ENCODE measurements around the gene DDX47. TPM values are rescaled to one million over a fixed set of nuclear protein-coding genes. Genes with fewer than 3 reads are reported as not detected.
A peak's percentile ranks its signal among the peaks of the same experiment; 100 is the strongest.

DDX47 gene
- total and polyA plus RNA-seq, 10 of the 15 experiments (the other 5 are each of a cell fraction or from before 2014, with no cell fraction given) = 84.8 to 266 (median 120) TPM

DNA sequence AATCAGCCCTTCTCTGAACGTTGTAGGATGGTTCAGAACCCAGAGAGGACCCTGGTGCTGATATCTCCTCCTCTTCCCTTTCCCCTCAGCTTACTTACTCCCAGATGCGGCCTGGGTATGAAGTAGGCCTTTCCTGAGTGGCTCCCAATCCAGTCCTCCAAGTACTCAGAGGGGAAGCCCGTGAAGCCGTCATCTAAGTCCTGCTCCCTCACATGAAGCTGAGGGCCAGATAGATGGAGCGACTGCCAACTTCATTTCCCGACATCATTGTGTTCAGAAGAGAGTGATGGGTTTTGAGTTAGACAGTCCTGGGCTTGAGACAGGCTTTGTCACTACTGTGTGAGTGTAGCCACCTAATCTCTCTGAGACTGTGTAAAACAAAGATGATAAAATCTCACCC is 25.0 kb upstream of the DDX47 start (continued):
- no peak for TF ChIP-seq MTA3 (IDR thresholded peaks at IDR 0.05; ENCODE audit: borderline replicate concordance, low read length)
- TF ChIP-seq, protein P1, sequence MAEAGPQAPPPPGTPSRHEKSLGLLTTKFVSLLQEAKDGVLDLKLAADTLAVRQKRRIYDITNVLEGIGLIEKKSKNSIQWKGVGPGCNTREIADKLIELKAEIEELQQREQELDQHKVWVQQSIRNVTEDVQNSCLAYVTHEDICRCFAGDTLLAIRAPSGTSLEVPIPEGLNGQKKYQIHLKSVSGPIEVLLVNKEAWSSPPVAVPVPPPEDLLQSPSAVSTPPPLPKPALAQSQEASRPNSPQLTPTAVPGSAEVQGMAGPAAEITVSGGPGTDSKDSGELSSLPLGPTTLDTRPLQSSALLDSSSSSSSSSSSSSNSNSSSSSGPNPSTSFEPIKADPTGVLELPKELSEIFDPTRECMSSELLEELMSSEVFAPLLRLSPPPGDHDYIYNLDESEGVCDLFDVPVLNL (IDR thresholded peaks at IDR 0.05; ENCODE audit: low read depth, low read length) = no peak

- RAD21 ChIA-PET (ENCODE audit: unreplicated experiment) = interaction anchor here (0.7 to 3.6 kb wide), 13 partner anchors 10 to 423 kb away, joined by 3 to 28 read pairs (median 7); partner anchors contain the start of gene DDX47
- H3K79me2 ChIP-seq (ENCODE audit: control insufficient read depth, insufficient read depth, low read length) = peaks cover 4% of the 10 kb centered on the region; the same call in 1 of the 2 replicates
- H3K27me3 ChIP-seq (replicated peaks in 1 of 2; ENCODE audit: control insufficient read depth in 2 of 2, insufficient read depth in 2 of 2, low read length in 1 of 2) = no peaks in the 10 kb centered on the region
- H3K9ac ChIP-seq (ENCODE audit: control insufficient read depth, insufficient read depth, low read length) = no peak overlapping the region
- in situ Hi-C loops (cut with MboI) = no loop called here
- peak; percentile 79 for ATAC-seq
- no TSS peak for BruUV-seq (replicated peaks)
- intact Hi-C loops (cut with micrococcal nuclease; ENCODE audit: unreplicated experiment) = loop anchor here (1.0 to 2.0 kb wide), 5 partner anchors 19 to 423 kb away; no protein-coding TSS in a partner anchor
- WGBS (ENCODE audit: insufficient coverage, insufficient replicate concordance, low lambda C conversion rate, missing lambda C conversion rate) = 12% methylated on average over 9 of the region's 9 CpGs
- CTCF ChIA-PET = interaction anchor here (0.7 to 5.5 kb wide), 29 partner anchors 10 to 424 kb away, joined by 3 to 136 read pairs (median 5); partner anchors contain the start of genes DDX47, GPRC5A and GPRC5D
- H3K36me3 ChIP-seq (ENCODE audit: control insufficient read depth in 2 of 2, insufficient read depth in 2 of 2, low read length in 1 of 2) = no peaks in the 10 kb centered on the region
- peak; percentile 92 for FAIRE-seq
- H4K20me1 ChIP-seq (ENCODE audit: control insufficient read depth, insufficient read depth) = no peaks in the 10 kb centered on the region
- H3K27ac ChIP-seq (ENCODE audit: control insufficient read depth, insufficient read depth) = no peak overlapping the region
- POLR2A ChIA-PET = interaction anchor here (0.5 to 1.5 kb wide), 3 partner anchors 15 to 25 kb away, joined by 3 read pairs; partner anchors contain the start of gene DDX47
- no peaks in the 10 kb centered on the region for H3K9me3 ChIP-seq (replicated peaks; ENCODE audit: control insufficient read depth, insufficient read depth, low read length)
- no peak for DNase-seq (ENCODE audit: low read depth, low spot score)
- no peak overlapping the region for H3K4me2 ChIP-seq (ENCODE audit: control insufficient read depth, insufficient read depth)
- SMC1A ChIA-PET (ENCODE audit: uncharacterized antibody, unreplicated experiment) = interaction anchor here (0.7 to 7.9 kb wide), 23 partner anchors 11 to 446 kb away, joined by 3 to 88 read pairs (median 4); partner anchors contain the start of gene DDX47
- no peak overlapping the region for H3K4me3 ChIP-seq
- H3K4me1 ChIP-seq (ENCODE audit: control insufficient read depth, insufficient read depth, low read length) = peaks cover 18% of the 10 kb centered on the region
- H2AFZ ChIP-seq (ENCODE audit: control insufficient read depth, low read depth, low read length) = peak overlapping the region; percentile 87
- 0 out of 2 replicates have a peak, but pooled peaks have one; percentile 30 for TF ChIP-seq CREM (IDR thresholded peaks at IDR 0.05; ENCODE audit: low read depth)
- TF ChIP-seq ATF7 (IDR thresholded peaks at IDR 0.05; ENCODE audit: low read depth) = 0 out of 2 replicates have a peak, but pooled peaks have one; percentile 18
- TF ChIP-seq BHLHE40 (IDR thresholded peaks at IDR 0.05; ENCODE audit: borderline replicate concordance in 1 of 2, low read depth in 2 of 2, low read length in 1 of 2) = peak; percentile 18 to 25; a peak in 2 of 4 replicates
- peak; percentile 46; the same call in 1 of the 2 replicates for TF ChIP-seq RB1 (IDR thresholded peaks at IDR 0.05; ENCODE audit: borderline replicate concordance)
- TF ChIP-seq TCF3 (IDR thresholded peaks at IDR 0.05; ENCODE audit: borderline replicate concordance, insufficient read depth, low read depth, low read length) = no peak
- TF ChIP-seq ELK1 (IDR thresholded peaks at IDR 0.05; ENCODE audit: low read depth, low read length) = no peak
- peak; percentile 37; the same call in 1 of the 2 replicates for TF ChIP-seq IRF4 (IDR thresholded peaks at IDR 0.05; ENCODE audit: low read depth, low read length)
- TF ChIP-seq CTCF (IDR thresholded peaks at IDR 0.05 in 2 of 3, conservative IDR thresholded peaks at IDR 0.05 in 1 of 3; ENCODE audit: control insufficient read depth in 2 of 3, extremely low read depth in 1 of 3, insufficient read depth in 1 of 3, low read depth in 3 of 3, low read length in 3 of 3) = peak; percentile 67 to 86 (median 83)
- TF ChIP-seq YY1 (IDR thresholded peaks at IDR 0.05; ENCODE audit: low read depth, low read length) = peak; percentile 43; the same call in 1 of the 2 replicates
- no peak for TF ChIP-seq GABPA (IDR thresholded peaks at IDR 0.05; ENCODE audit: low read depth)
- TF ChIP-seq, protein P2, sequence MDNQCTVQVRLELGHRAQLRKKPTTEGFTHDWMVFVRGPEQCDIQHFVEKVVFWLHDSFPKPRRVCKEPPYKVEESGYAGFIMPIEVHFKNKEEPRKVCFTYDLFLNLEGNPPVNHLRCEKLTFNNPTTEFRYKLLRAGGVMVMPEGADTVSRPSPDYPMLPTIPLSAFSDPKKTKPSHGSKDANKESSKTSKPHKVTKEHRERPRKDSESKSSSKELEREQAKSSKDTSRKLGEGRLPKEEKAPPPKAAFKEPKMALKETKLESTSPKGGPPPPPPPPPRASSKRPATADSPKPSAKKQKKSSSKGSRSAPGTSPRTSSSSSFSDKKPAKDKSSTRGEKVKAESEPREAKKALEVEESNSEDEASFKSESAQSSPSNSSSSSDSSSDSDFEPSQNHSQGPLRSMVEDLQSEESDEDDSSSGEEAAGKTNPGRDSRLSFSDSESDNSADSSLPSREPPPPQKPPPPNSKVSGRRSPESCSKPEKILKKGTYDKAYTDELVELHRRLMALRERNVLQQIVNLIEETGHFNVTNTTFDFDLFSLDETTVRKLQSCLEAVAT (IDR thresholded peaks at IDR 0.05) = peak; percentile 45; the same call in 1 of the 2 replicates
- no peak for TF ChIP-seq CBX5 (IDR thresholded peaks at IDR 0.05; ENCODE audit: low read depth)
- no peak for TF ChIP-seq JUND (IDR thresholded peaks at IDR 0.05; ENCODE audit: low read depth, low read length)
Observed at GRCh38 chr12:12788675-12789368, 24.3 kb upstream of the DDX47 start.

Data from GM12878 (cell line).